Raji (cell line): Measurements from ENCODE around the gene URM1.

Experiments used
- POLR2A ChIP-seq: IDR thresholded peaks from 2 replicates; pipeline ENCODE4 v1.6.1; 2011; ENCODE audit warnings: low read depth, low read length, control low read depth; ENCODE audit not compliant: insufficient read depth

URM1 gene

DNA sequence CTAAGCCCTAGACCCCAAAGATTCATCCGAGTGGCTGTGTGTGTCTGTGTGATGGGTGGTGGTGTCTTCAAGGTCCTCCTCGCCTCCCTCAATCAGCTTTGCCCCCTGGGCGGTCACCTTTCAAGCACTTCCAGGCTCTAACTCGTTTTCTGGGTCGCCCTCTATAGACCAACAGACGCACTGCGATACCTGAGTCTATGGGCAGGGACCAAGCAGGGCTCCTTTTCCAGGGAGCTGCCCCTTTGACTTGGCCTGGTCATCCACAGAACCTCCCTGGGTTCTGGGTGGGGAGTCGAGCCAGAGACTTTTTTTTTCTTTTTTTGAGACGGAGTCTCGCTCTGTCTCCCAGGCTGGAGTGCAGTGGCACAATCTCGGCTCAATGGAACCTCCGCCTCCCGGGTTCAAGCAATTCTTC lies 29.7 kb upstream of the URM1 start:
- TF ChIP-seq POLR2A = peak; percentile 59

DNA sequence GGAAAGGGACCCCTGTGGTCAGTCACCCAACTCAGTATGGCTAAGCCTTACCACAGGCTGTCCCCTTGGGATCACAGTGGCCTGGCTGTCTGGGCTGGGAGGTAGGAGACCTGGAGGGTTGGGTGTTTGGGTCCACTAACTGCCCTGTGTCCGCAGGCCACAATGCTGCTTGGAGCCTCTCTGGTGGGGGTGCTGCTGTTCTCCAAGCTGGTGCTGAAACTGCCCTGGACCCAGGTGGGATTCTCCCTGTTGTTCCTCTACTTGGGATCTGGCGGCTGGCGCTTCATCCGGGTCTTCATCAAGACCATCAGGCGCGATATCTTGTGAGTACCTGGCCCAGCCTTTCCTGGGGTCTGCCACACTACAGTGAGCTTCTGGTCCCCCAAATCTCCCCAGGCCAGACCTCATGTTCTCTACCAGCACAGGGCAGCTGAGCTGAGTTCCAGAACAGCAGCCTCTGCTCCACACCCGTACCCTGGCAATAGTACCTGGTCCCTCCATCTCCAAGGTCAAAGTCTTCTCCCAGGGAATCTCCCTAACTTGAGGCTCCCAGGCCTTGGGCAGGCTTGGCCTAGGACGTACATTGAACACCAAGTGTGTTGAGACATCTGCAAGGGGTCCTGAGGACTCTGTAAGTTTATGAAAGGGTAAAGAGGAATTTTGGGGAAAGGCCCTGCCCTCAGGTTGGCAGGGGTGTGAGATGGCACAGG lies 28.0 kb upstream of the URM1 start:
- TF ChIP-seq POLR2A = no peak

DNA sequence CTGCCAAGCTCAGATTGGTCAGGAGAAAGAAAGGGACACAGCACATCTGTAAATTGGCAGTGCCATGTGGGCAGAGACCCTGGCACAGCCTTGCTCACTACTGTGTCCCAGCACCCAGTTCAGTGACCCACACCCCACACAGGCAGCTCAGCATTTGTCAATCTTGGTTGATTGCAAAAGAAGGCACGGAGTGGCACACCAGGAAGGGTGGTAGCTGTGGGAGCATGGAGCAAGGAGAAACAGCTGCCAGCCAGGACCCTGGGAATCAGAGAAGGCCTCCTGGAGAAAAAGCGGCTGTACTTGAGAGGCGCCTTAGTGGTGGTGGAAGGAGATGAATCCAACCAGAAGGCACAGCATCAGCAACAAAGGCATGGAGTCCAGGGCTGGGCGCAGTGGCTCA lies 27.3 kb upstream of the URM1 start:
- no peak for TF ChIP-seq POLR2A

DNA sequence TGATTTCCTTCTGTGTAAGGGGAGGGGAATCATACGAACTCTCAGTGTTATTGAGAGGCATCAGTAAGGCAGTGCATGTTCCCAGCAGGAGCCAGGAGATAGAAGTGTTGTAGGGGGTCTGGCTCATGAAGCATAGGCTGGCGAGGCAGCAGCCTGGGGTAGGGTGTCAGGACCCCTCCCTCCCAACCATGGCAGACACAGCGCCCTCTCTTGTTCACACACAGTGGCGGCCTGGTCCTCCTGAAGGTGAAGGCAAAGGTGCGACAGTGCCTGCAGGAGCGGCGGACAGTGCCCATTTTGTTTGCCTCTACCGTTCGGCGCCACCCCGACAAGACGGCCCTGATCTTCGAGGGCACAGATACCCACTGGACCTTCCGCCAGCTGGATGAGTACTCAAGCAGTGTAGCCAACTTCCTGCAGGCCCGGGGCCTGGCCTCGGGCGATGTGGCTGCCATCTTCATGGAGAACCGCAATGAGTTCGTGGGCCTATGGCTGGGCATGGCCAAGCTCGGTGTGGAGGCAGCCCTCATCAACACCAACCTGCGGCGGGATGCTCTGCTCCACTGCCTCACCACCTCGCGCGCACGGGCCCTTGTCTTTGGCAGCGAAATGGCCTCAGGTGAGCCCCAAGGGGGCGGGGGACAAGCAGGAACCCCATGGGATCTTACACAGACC lies 26.1 kb upstream of the URM1 start:
- no peak for TF ChIP-seq POLR2A

DNA sequence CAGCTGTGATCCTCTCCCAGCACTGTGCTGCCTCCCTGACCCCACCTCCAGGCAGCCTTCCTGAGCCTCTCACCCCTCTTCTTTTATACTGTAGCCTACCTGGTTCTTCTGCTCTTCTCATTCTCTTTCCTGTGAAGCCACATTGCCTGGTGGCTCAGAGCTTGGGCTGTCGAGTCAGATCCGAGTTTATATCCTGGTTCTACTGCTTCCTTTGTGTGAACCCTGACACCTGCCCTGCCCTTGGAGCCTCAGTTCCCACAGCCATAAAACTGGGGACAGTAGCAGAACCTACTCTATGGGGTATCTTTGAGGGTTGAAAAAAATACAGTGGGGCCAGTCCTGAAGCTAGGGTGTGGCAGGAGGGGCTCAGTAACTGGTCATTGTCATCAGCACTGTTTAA lies 22.0 kb upstream of the URM1 start:
- TF ChIP-seq POLR2A = no peak

DNA sequence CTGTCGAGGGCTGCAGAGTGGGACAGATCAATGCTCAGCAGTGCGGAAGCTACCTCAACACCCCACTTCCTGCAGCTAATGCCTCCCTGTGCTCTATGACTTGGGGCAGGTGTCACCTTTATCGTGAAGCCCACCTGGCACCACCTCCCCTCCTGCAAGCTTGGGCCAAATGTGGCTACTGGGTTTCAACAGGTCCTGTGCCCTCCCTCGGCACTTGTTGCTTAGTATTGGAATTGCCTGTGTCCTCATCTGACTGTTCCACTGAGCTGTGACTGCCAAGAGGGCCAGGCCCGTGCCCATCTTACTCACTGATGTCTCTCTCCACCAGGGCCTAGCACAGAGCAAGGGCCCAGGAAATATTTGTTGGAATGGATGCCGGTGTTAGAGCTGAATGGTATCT lies 21.4 kb upstream of the URM1 start:
- no peak for TF ChIP-seq POLR2A

DNA sequence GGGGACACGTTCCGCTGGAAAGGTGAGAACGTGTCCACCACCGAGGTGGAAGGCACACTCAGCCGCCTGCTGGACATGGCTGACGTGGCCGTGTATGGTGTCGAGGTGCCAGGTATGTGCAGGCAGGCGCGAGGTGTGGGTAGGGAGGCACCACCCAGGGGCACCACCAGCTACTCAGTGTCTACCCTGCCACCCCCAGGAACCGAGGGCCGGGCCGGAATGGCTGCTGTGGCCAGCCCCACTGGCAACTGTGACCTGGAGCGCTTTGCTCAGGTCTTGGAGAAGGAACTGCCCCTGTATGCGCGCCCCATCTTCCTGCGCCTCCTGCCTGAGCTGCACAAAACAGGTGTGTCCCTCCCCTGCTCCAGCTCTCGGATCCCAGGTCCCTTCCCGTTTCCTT lies 15.7 kb upstream of the URM1 start:
- no peak for TF ChIP-seq POLR2A

DNA sequence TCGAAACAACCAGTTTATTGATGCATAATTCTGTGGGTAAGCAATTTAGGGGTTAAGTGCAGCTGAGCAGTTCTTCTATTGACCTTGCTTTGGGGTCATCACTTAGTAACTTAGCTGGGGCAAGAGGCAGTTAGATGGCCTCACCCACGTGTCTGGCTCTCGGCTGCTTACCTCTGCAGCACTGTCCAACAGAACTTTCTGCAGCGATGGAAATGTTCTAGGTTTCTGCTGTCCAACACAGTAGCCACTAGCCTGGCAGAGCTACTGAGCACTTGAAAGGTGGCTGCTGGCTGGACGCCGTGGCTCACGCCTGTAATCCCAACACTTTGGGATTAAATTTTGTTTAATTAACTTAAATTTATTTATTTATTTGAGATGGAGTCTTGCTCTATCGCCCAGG lies 13.1 kb upstream of the URM1 start:
- TF ChIP-seq POLR2A = no peak

DNA sequence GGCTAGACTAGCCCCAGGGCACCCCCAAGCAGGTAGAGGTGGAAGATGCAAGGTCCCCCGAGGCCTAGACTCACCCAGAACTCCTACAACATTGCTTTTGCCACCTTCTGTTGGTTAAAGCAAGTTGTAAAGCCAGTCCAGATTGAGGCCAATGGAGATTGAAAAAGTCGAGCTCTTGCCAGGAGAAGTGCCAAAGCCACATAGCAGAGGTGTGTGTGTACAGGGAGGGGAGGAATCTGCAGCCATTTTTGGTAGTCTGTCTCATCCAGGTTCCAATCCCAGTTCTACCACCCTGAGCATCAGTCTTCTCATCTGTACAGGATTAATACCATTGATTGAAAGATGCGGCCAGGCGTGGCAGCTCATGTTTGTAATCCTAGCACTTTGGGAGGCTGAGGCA lies 12.3 kb upstream of the URM1 start:
- no peak for TF ChIP-seq POLR2A

DNA sequence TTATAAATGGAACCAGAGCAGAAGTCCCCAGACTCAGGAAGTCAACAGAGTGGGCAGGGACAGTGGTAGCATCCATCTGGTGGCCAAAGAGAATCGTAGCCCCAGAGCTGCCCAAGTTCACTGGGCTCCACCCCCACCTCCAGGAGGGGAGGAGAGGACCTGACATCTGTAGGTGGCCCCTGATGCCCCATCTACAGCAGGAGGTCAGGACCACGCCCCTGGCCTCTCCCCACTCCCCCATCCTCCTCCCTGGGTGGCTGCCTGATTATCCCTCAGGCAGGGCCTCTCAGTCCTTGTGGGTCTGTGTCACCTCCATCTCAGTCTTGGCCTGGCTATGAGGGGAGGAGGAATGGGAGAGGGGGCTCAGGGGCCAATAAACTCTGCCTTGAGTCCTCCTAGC lies 10.3 kb upstream of the URM1 start:
- no peak for TF ChIP-seq POLR2A

DNA sequence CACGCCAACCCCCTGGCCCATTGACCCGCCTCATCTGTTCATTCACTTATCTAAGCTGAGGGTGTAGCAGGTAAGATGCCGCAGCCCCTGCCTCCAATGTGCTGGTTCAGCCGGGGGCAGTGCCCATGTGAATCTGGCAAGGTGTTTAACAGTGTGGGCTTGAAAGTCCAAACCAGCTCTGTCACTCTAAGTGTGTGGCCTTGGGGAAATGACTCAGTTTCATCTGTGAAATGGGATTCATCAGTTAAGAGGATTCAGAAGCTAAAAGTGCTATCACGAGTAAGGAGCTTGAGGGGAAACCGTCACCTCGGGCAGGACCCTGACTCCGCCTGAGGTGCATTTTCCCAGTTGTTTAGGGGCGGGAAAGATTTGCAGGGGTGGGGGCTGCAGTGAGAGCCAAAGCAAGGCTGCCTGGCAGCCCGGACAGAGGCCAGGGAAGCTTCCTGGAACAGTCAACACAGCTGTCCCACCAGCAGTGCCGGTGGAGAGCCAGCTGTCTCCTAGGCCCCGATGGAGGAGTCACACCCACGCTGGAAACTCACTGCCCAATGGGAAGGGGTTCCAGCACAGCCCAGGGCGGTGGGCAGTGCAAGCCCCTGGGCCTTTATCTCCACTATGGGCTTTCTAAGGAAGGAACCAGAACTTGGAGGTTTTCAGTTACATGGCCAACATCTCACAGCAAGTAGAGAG lies 9.7 kb upstream of the URM1 start:
- no peak for TF ChIP-seq POLR2A

DNA sequence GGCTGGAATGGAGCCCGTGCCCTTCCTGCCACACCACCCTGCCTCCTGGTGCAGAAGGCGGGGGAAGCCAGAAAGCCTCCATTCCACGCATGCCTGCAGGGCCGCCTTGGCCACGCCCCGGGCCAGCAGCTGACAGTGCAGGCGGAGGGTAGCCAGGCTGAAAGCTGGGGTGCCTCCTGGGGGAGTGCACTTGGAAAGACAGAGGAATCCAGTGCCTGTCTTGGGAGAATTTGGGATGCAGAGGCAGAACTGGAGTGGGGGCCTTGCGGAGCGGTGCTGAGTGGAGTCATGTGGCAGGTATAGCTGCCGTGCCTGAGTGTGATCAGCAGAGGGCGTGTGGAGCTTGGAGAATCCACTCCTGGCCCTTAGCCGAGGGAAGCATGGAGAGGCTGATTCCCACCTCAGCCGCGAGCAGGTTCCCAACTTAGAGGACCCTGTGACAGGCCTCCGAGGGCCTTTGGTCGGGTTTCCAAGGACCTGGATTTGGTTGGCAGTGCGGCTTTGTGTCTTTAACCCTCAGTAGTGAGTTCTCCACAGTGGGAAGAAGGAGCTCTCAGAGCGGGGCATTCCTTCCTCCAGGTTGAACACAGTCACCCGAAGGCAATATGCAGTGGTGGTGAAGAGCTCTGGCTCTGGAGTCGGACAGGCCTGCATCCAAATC lies 9.1 kb upstream of the URM1 start:
- TF ChIP-seq POLR2A = no peak

DNA sequence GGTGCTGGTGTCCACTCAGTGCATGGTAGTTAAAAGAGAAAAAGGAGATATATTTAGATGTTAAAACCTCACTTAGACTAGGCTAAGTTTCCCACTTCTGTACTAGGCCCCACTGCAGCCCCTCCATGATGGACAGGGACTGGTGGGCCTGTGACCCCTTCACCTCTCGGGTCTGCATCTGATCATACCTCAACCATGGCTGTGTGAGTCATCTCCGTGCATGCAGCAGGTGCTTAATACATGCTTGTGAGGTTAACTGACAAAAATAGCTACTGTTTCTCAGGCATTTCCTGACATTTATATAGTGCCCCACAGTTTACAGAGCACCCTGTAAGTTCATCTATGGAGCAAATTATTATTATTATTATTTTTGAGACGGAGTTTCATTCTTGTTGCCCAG lies 8.4 kb upstream of the URM1 start:
- TF ChIP-seq POLR2A = no peak

DNA sequence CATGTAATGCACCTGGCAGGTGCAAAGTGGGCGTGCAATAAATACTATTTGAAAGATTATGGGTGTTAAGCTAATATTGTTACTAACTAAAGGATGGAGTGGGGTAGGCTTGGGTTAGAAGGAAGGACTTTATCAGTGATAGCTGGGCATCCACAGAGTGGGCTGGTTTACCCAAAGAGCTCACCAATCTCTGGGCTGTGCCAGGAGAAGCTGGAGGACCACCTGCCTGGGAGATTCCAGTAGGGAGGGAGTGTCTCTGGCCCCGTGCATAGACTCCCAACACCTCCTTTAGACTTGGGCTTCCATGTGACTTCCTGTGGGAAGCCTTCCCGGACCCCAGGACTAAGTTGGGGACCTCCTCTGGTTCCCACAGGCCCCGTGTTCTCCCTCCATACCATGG lies 5.6 kb upstream of the URM1 start:
- TF ChIP-seq POLR2A = no peak

DNA sequence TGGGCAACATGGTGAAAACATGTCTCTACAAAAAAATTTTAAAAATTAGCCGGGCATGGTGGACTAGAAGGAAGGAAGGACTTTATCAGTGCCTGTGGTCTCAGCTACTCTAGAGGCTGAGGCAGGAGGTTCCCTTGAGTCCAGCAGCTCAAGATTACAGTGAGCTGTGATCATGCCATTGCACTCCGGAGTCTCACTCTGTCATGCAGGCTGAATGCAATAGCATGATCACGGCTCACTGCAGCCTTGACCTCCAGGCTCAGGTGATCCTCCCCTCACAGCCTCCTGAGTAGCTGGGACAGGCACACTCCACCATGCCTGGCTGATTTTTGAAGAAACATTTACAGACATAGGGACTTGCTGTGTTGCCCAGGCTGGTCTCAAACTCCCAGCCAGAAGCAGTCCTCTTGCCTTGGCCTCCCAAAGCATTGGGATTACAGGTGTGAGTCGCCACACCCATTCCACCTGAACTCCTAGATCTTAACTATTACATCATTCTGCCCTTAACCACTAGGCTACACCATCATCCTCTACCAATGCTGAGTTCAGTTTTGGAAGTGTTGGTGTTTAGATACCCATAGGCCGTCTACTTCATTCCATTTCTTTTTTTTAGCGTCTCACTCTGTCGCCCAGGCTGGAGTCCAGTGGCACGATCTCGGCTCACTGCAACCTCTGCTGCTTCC lies 2.0 kb upstream of the URM1 start:
- TF ChIP-seq POLR2A = no peak
